Trophoblast cell (in vitro differentiated cells and primary cell): ENCODE data around the gene KLHDC10.

Source experiments
- DNase-seq, 2 donors: peaks; one replicate each; pipeline ENCODE4 v3.0.0-alpha.2; 2016
- H2AFZ ChIP-seq: 2 replicates; pipeline ENCODE4 v1.6.1; 2013; ENCODE audit warnings: low read length, moderate library complexity, mild to moderate bottlenecking; ENCODE audit not compliant: insufficient read depth, poor library complexity
- H2AK5ac ChIP-seq: 2 replicates; pipeline ENCODE4 v1.6.1; 2013; ENCODE audit warnings: mild to moderate bottlenecking, low read length
- H2BK120ac ChIP-seq: 2 replicates; pipeline ENCODE4 v1.6.1; 2013; ENCODE audit warnings: low read length, mild to moderate bottlenecking, moderate library complexity; ENCODE audit not compliant: insufficient read depth, poor library complexity
- H2BK12ac ChIP-seq: 2 replicates; pipeline ENCODE4 v1.6.1; 2013; ENCODE audit warnings: mild to moderate bottlenecking, low read length, moderate library complexity
- H2BK5ac ChIP-seq: 2 replicates; pipeline ENCODE4 v1.6.1; 2013; ENCODE audit warnings: low read length, low read depth, moderate library complexity, mild to moderate bottlenecking; ENCODE audit not compliant: poor library complexity
- H3K14ac ChIP-seq: 2 replicates; pipeline ENCODE4 v1.6.1; 2013; ENCODE audit warnings: mild to moderate bottlenecking, low read length
- H3K18ac ChIP-seq: 2 replicates; pipeline ENCODE4 v1.6.1; 2013; ENCODE audit warnings: mild to moderate bottlenecking, low read length
- H3K23ac ChIP-seq: 2 replicates; pipeline ENCODE4 v1.6.1; 2013; ENCODE audit warnings: low read length
- H3K27ac ChIP-seq: 2 replicates; pipeline ENCODE4 v1.5.1; 2013; ENCODE audit warnings: low read depth, mild to moderate bottlenecking, inconsistent platforms, low read length, moderate library complexity
- H3K27me3 ChIP-seq: 2 replicates; pipeline ENCODE4 v1.6.1; 2013; ENCODE audit warnings: inconsistent platforms, mild to moderate bottlenecking, low read length, moderate library complexity; ENCODE audit not compliant: insufficient read depth
- H3K36me3 ChIP-seq, 2 experiments: 1 replicate in 1 of 2; 2 replicates in 1 of 2; pipeline ENCODE4 v1.6.1; 2013; ENCODE audit warnings: low read length in 2 of 2, mild to moderate bottlenecking in 2 of 2, moderate library complexity in 1 of 2; ENCODE audit not compliant: insufficient read depth in 2 of 2, control insufficient read depth in 1 of 2
- H3K4ac ChIP-seq: 2 replicates; pipeline ENCODE4 v1.6.1; 2013; ENCODE audit warnings: low read depth, mild to moderate bottlenecking, low read length, moderate library complexity
- H3K4me1 ChIP-seq, 2 experiments: 1 replicate in 1 of 2; 2 replicates in 1 of 2; pipeline ENCODE4 v1.6.1; 2013; ENCODE audit warnings: low read length in 2 of 2, mild to moderate bottlenecking in 2 of 2, moderate library complexity in 1 of 2; ENCODE audit not compliant: insufficient read depth in 2 of 2, control insufficient read depth in 1 of 2
- H3K4me2 ChIP-seq: 2 replicates; pipeline ENCODE4 v1.6.1; 2013; ENCODE audit warnings: inconsistent platforms, mild to moderate bottlenecking, low read length, moderate library complexity
- H3K4me3 ChIP-seq: 2 replicates; pipeline ENCODE4 v1.5.1; 2013; ENCODE audit warnings: mild to moderate bottlenecking, low read depth, low read length, inconsistent platforms
- H3K79me1 ChIP-seq: one replicate; pipeline ENCODE4 v1.6.1; 2013; ENCODE audit warnings: low read length
- H3K79me2 ChIP-seq: 2 replicates; pipeline ENCODE4 v1.6.1; 2013; ENCODE audit warnings: low read length, mild to moderate bottlenecking; ENCODE audit not compliant: control insufficient read depth, insufficient read depth, poor library complexity
- H3K9ac ChIP-seq: 2 replicates; pipeline ENCODE4 v1.6.1; 2013; ENCODE audit warnings: mild to moderate bottlenecking, low read length
- H3K9me3 ChIP-seq: 2 replicates; pipeline ENCODE4 v1.6.1; 2013; ENCODE audit warnings: low read depth, mild to moderate bottlenecking, control low read depth, inconsistent platforms, low read length; ENCODE audit not compliant: insufficient read depth
- H4K12ac ChIP-seq: 2 replicates; pipeline ENCODE4 v1.6.1; 2013; ENCODE audit warnings: low read depth, mild to moderate bottlenecking, low read length, moderate library complexity
- H4K8ac ChIP-seq: 2 replicates; pipeline ENCODE4 v1.6.1; 2013; ENCODE audit warnings: low read depth, mild to moderate bottlenecking, low read length, moderate library complexity
- H4K91ac ChIP-seq: one replicate; pipeline ENCODE4 v1.6.1; 2013; ENCODE audit warnings: low read depth, mild to moderate bottlenecking, low read length, moderate library complexity
- WGBS: extraction: QIAGEN DNeasy Blood & Tissue Kit; methylation state at CpG from one replicate; pipeline ENCODE4 v1.1.7; 2013; ENCODE audit warnings: missing lambda C conversion rate; ENCODE audit not compliant: insufficient read length, insufficient coverage; ENCODE audit errors: extremely low coverage; 5-methylcytosine and 5-hydroxymethylcytosine counted together

Gene KLHDC10

GRCh38 chr7:130162196-130162595 lies 91.9 kb downstream of the KLHDC10 start:
- Histone ChIP-seq H3K14ac (no peak overlapping the region), H3K4ac (no peak overlapping the region), H4K91ac (no peak overlapping the region), H2BK12ac (no peak overlapping the region), H3K9ac (no peak overlapping the region), H3K23ac (no peak overlapping the region), H2AK5ac (no peak overlapping the region), H4K8ac (no peak overlapping the region), H3K27me3 (no peaks in the 10 kb centered on the region), H3K9me3 (no peaks in the 10 kb centered on the region), H3K79me1 (no peaks in the 10 kb centered on the region), H2BK120ac (no peak overlapping the region), H3K36me3 (peaks cover 8 to 12% of the 10 kb centered on the region in 2 experiments), H2AFZ (no peak overlapping the region), H3K4me2 (no peak overlapping the region), H2BK5ac (no peak overlapping the region), H3K18ac (no peak overlapping the region), H3K4me1 (no peaks in the 10 kb centered on the region), H3K27ac (no peak overlapping the region), H3K4me3 (no peak overlapping the region), H3K79me2 (no peaks in the 10 kb centered on the region), H4K12ac (no peak overlapping the region)
- no CpG with 5 or more reads among the region's 5 CpGs for WGBS
- no peak for DNase-seq

GRCh38 chr7:130174237-130174959 lies 104.1 kb downstream of the KLHDC10 start:
- H3K79me2 ChIP-seq, result no peaks in the 10 kb centered on the region
- no peak overlapping the region for H2BK120ac ChIP-seq
- no peaks in the 10 kb centered on the region for H3K79me1 ChIP-seq
- H3K9ac ChIP-seq, result no peak overlapping the region
- no peaks in the 10 kb centered on the region for H3K27me3 ChIP-seq
- H2AK5ac ChIP-seq, result no peak overlapping the region
- H2BK12ac ChIP-seq, result no peak overlapping the region
- no peak overlapping the region for H2AFZ ChIP-seq
- H3K4ac ChIP-seq, result no peak overlapping the region
- no peaks in the 10 kb centered on the region for H3K4me1 ChIP-seq
- peaks cover 8 to 10% of the 10 kb centered on the region in 2 experiments for H3K36me3 ChIP-seq
- H3K18ac ChIP-seq, result no peak overlapping the region
- no peak overlapping the region for H4K91ac ChIP-seq
- no peaks in the 10 kb centered on the region for H3K9me3 ChIP-seq
- no peak overlapping the region for H3K4me2 ChIP-seq
- H4K12ac ChIP-seq, result no peak overlapping the region
- no peak overlapping the region for H2BK5ac ChIP-seq
- H3K4me3 ChIP-seq, result no peak overlapping the region
- H3K27ac ChIP-seq, result no peak overlapping the region
- H3K23ac ChIP-seq, result no peak overlapping the region
- peak in 1 of 2 donors; percentile 34 for DNase-seq
- no peak overlapping the region for H3K14ac ChIP-seq
- no peak overlapping the region for H4K8ac ChIP-seq
- WGBS, result 100% methylated on average over 2 of the region's 4 CpGs

GRCh38 chr7:130178251-130178650 lies 107.9 kb downstream of the KLHDC10 start:
- H3K27ac ChIP-seq, result no peak overlapping the region
- H3K23ac ChIP-seq, result no peak overlapping the region
- no peak overlapping the region for H3K9ac ChIP-seq
- H3K4me3 ChIP-seq, result no peak overlapping the region
- no peak overlapping the region for H3K18ac ChIP-seq
- no peaks in the 10 kb centered on the region for H3K9me3 ChIP-seq
- no peak for DNase-seq
- no peaks in the 10 kb centered on the region for H3K79me2 ChIP-seq
- H3K36me3 ChIP-seq, result peaks cover 8% of the 10 kb centered on the region in 2 experiments
- H2BK12ac ChIP-seq, result no peak overlapping the region
- H4K8ac ChIP-seq, result no peak overlapping the region
- no peaks in the 10 kb centered on the region for H3K79me1 ChIP-seq
- no CpG with 5 or more reads among the region's 4 CpGs for WGBS
- H3K4me1 ChIP-seq, result no peaks in the 10 kb centered on the region
- no peak overlapping the region for H2AFZ ChIP-seq
- no peak overlapping the region for H2BK120ac ChIP-seq
- H4K12ac ChIP-seq, result no peak overlapping the region
- H4K91ac ChIP-seq, result no peak overlapping the region
- no peak overlapping the region for H3K4me2 ChIP-seq
- H2BK5ac ChIP-seq, result no peak overlapping the region
- no peak overlapping the region for H3K4ac ChIP-seq
- H3K14ac ChIP-seq, result no peak overlapping the region
- H3K27me3 ChIP-seq, result no peaks in the 10 kb centered on the region
- no peak overlapping the region for H2AK5ac ChIP-seq

GRCh38 chr7:130179631-130180030 lies 109.3 kb downstream of the KLHDC10 start:
- no CpG with 5 or more reads among the region's 2 CpGs for WGBS
- Histone ChIP-seq H2BK120ac (no peak overlapping the region), H4K8ac (no peak overlapping the region), H3K79me2 (no peaks in the 10 kb centered on the region), H3K4me3 (no peak overlapping the region), H2BK5ac (no peak overlapping the region), H4K91ac (no peak overlapping the region), H3K27me3 (no peaks in the 10 kb centered on the region), H3K9ac (no peak overlapping the region), H2AK5ac (no peak overlapping the region), H3K9me3 (no peaks in the 10 kb centered on the region), H2BK12ac (no peak overlapping the region), H3K4ac (no peak overlapping the region), H3K18ac (no peak overlapping the region), H3K79me1 (no peaks in the 10 kb centered on the region), H4K12ac (no peak overlapping the region), H3K23ac (no peak overlapping the region), H3K4me2 (no peak overlapping the region), H3K14ac (no peak overlapping the region), H3K27ac (no peak overlapping the region), H2AFZ (no peak overlapping the region), H3K36me3 (peaks cover 8 to 9% of the 10 kb centered on the region in 2 experiments), H3K4me1 (no peaks in the 10 kb centered on the region)
- DNase-seq, result no peak
